ENCODE data around the gene RGS3.
"Not testable (repeated sequence)": the region's sequence is repeated elsewhere in the genome, so short reads cannot be mapped to it uniquely, and the experiment has no call there.

The RGS3 gene

GRCh38 chr9:113431191-113431590 is 32.3 kb upstream of the RGS3 start:
- no peaks in the 10 kb centered on the region for H3K4me1 ChIP-seq (ENCODE audit: control insufficient read depth, insufficient read depth, low read depth, low read length)
- no peak overlapping the region for H3K4ac ChIP-seq (ENCODE audit: low read depth in 1 of 2, low read length in 2 of 2)
- no peak overlapping the region for H2BK12ac ChIP-seq (ENCODE audit: low read length in 2 of 2)
- no peak overlapping the region for H4K8ac ChIP-seq (ENCODE audit: low read length)
- no peak for DNase-seq
- H3K27ac ChIP-seq (ENCODE audit: low read length, poor library complexity, severe bottlenecking) = no peak overlapping the region
- no peak overlapping the region for H4K91ac ChIP-seq (ENCODE audit: low read length)
- no peak overlapping the region for H3K23ac ChIP-seq (ENCODE audit: low read length in 2 of 2)
- H3K9ac ChIP-seq (ENCODE audit: low read length) = no peak overlapping the region
- no peak overlapping the region for H3K4me2 ChIP-seq (ENCODE audit: low read length, poor library complexity, severe bottlenecking)
- no peak overlapping the region for H2BK15ac ChIP-seq (ENCODE audit: low read depth, poor library complexity, severe bottlenecking)
- H2BK5ac ChIP-seq (ENCODE audit: low read depth, low read length, poor library complexity, severe bottlenecking) = no peak overlapping the region
- no peak overlapping the region for H3K14ac ChIP-seq (ENCODE audit: low read length in 2 of 2)
- no peaks in the 10 kb centered on the region for H3K36me3 ChIP-seq (ENCODE audit: control insufficient read depth in 1 of 2, insufficient read depth in 2 of 2, low read depth in 1 of 2, low read length in 2 of 2)
- H3K4me3 ChIP-seq (ENCODE audit: insufficient read depth in 1 of 2, low read depth in 1 of 2, low read length in 2 of 2) = no peak overlapping the region
- no peak overlapping the region for H2AK5ac ChIP-seq (ENCODE audit: low read length, severe bottlenecking)
- H2AFZ ChIP-seq (ENCODE audit: low read depth, low read length) = no peak overlapping the region
- no peaks in the 10 kb centered on the region for H3K79me1 ChIP-seq (replicated peaks; ENCODE audit: low read length, poor library complexity, severe bottlenecking)
- no peaks in the 10 kb centered on the region for H3K9me3 ChIP-seq (ENCODE audit: control insufficient read depth, low read length)
- no peaks in the 10 kb centered on the region for H3K27me3 ChIP-seq (ENCODE audit: control insufficient read depth in 1 of 2, insufficient read depth in 1 of 2, low read length in 2 of 2)
- no peak overlapping the region for H3K18ac ChIP-seq (ENCODE audit: low read depth in 1 of 2, low read length in 2 of 2)
- no peak overlapping the region for H2BK120ac ChIP-seq (ENCODE audit: low read depth, low read length)

GRCh38 chr9:113436728-113437515 is 26.6 kb upstream of the RGS3 start:
- WGBS = 69% methylated on average over 3 of the region's 4 CpGs

GRCh38 chr9:113437716-113438115 is 25.8 kb upstream of the RGS3 start:
- H3K79me1 ChIP-seq (replicated peaks; ENCODE audit: low read length, poor library complexity, severe bottlenecking); H4K91ac ChIP-seq (ENCODE audit: low read length); DNase-seq; H3K9me3 ChIP-seq (ENCODE audit: control insufficient read depth, low read length); H3K27ac ChIP-seq (ENCODE audit: low read length, poor library complexity, severe bottlenecking); H4K8ac ChIP-seq (ENCODE audit: low read length); H3K4me1 ChIP-seq (ENCODE audit: control insufficient read depth, insufficient read depth, low read depth, low read length); H3K4ac ChIP-seq (ENCODE audit: low read depth in 1 of 2, low read length in 2 of 2); H3K36me3 ChIP-seq (ENCODE audit: control insufficient read depth in 1 of 2, insufficient read depth in 2 of 2, low read depth in 1 of 2, low read length in 2 of 2); H2BK120ac ChIP-seq (ENCODE audit: low read depth, low read length); H3K4me3 ChIP-seq (ENCODE audit: insufficient read depth in 1 of 2, low read depth in 1 of 2, low read length in 2 of 2); H2AK5ac ChIP-seq (ENCODE audit: low read length, severe bottlenecking); H3K14ac ChIP-seq (ENCODE audit: low read length in 2 of 2); H3K9ac ChIP-seq (ENCODE audit: low read length); H3K23ac ChIP-seq (ENCODE audit: low read length in 2 of 2); H2AFZ ChIP-seq (ENCODE audit: low read depth, low read length); H2BK15ac ChIP-seq (ENCODE audit: low read depth, poor library complexity, severe bottlenecking); H3K4me2 ChIP-seq (ENCODE audit: low read length, poor library complexity, severe bottlenecking); H3K27me3 ChIP-seq (ENCODE audit: control insufficient read depth in 1 of 2, insufficient read depth in 1 of 2, low read length in 2 of 2); H2BK12ac ChIP-seq (ENCODE audit: low read length in 2 of 2); H2BK5ac ChIP-seq (ENCODE audit: low read depth, low read length, poor library complexity, severe bottlenecking); H3K18ac ChIP-seq (ENCODE audit: low read depth in 1 of 2, low read length in 2 of 2): not testable (repeated sequence)
- WGBS = no CpG with 5 or more reads among the region's 1 CpG

More at GRCh38 chr9:113436728-113437515, 26.6 kb upstream of the RGS3 start:
- no peak overlapping the region for H3K4me3 ChIP-seq (ENCODE audit: insufficient read depth in 1 of 2, low read depth in 1 of 2, low read length in 2 of 2)
- H2BK15ac ChIP-seq (ENCODE audit: low read depth, poor library complexity, severe bottlenecking) = no peak overlapping the region
- no peak overlapping the region for H2BK5ac ChIP-seq (ENCODE audit: low read depth, low read length, poor library complexity, severe bottlenecking)
- no peak overlapping the region for H3K18ac ChIP-seq (ENCODE audit: low read depth in 1 of 2, low read length in 2 of 2)
- no peak overlapping the region for H4K8ac ChIP-seq (ENCODE audit: low read length)
- H3K23ac ChIP-seq (ENCODE audit: low read length in 2 of 2) = no peak overlapping the region
- H3K9me3 ChIP-seq (ENCODE audit: control insufficient read depth, low read length) = no peaks in the 10 kb centered on the region
- no peak overlapping the region for H3K4me2 ChIP-seq (ENCODE audit: low read length, poor library complexity, severe bottlenecking)
- no peaks in the 10 kb centered on the region for H3K27me3 ChIP-seq (ENCODE audit: control insufficient read depth in 1 of 2, insufficient read depth in 1 of 2, low read length in 2 of 2)
- no peak overlapping the region for H4K91ac ChIP-seq (ENCODE audit: low read length)
- no peak overlapping the region for H3K4ac ChIP-seq (ENCODE audit: low read depth in 1 of 2, low read length in 2 of 2)
- peaks cover 1% of the 10 kb centered on the region for H3K4me1 ChIP-seq (ENCODE audit: control insufficient read depth, insufficient read depth, low read depth, low read length)
- H3K36me3 ChIP-seq (ENCODE audit: control insufficient read depth in 1 of 2, insufficient read depth in 2 of 2, low read depth in 1 of 2, low read length in 2 of 2) = no peaks in the 10 kb centered on the region
- H3K79me1 ChIP-seq (replicated peaks; ENCODE audit: low read length, poor library complexity, severe bottlenecking) = no peaks in the 10 kb centered on the region
- H3K14ac ChIP-seq (ENCODE audit: low read length in 2 of 2) = no peak overlapping the region
- H2BK120ac ChIP-seq (ENCODE audit: low read depth, low read length) = no peak overlapping the region
- no peak overlapping the region for H2BK12ac ChIP-seq (ENCODE audit: low read length in 2 of 2)
- no peak overlapping the region for H3K27ac ChIP-seq (ENCODE audit: low read length, poor library complexity, severe bottlenecking)
- no peak overlapping the region for H2AFZ ChIP-seq (ENCODE audit: low read depth, low read length)
- H3K9ac ChIP-seq (ENCODE audit: low read length) = no peak overlapping the region
- H2AK5ac ChIP-seq (ENCODE audit: low read length, severe bottlenecking) = no peak overlapping the region
- DNase-seq = no peak

- DNase-seq = no peak
- Histone ChIP-seq H3K79me1 (replicated peaks; ENCODE audit: low read length, poor library complexity, severe bottlenecking) (no peaks in the 10 kb centered on the region), H3K23ac (ENCODE audit: low read length in 2 of 2) (no peak overlapping the region), H3K18ac (ENCODE audit: low read depth in 1 of 2, low read length in 2 of 2) (no peak overlapping the region), H4K8ac (ENCODE audit: low read length) (no peak overlapping the region), H3K4me3 (ENCODE audit: insufficient read depth in 1 of 2, low read depth in 1 of 2, low read length in 2 of 2) (no peak overlapping the region), H2BK12ac (ENCODE audit: low read length in 2 of 2) (no peak overlapping the region), H3K4me1 (ENCODE audit: control insufficient read depth, insufficient read depth, low read depth, low read length) (no peaks in the 10 kb centered on the region), H3K27ac (ENCODE audit: low read length, poor library complexity, severe bottlenecking) (no peak overlapping the region), H4K91ac (ENCODE audit: low read length) (no peak overlapping the region), H2AFZ (ENCODE audit: low read depth, low read length) (no peak overlapping the region), H3K4ac (ENCODE audit: low read depth in 1 of 2, low read length in 2 of 2) (no peak overlapping the region), H3K9ac (ENCODE audit: low read length) (no peak overlapping the region), H2AK5ac (ENCODE audit: low read length, severe bottlenecking) (no peak overlapping the region), H2BK15ac (ENCODE audit: low read depth, poor library complexity, severe bottlenecking) (no peak overlapping the region), H2BK5ac (ENCODE audit: low read depth, low read length, poor library complexity, severe bottlenecking) (no peak overlapping the region), H3K4me2 (ENCODE audit: low read length, poor library complexity, severe bottlenecking) (no peak overlapping the region), H3K14ac (ENCODE audit: low read length in 2 of 2) (no peak overlapping the region), H2BK120ac (ENCODE audit: low read depth, low read length) (no peak overlapping the region), H3K9me3 (ENCODE audit: control insufficient read depth, low read length) (no peaks in the 10 kb centered on the region), H3K36me3 (ENCODE audit: control insufficient read depth in 1 of 2, insufficient read depth in 2 of 2, low read depth in 1 of 2, low read length in 2 of 2) (no peaks in the 10 kb centered on the region), H3K27me3 (ENCODE audit: control insufficient read depth in 1 of 2, insufficient read depth in 1 of 2, low read length in 2 of 2) (no peaks in the 10 kb centered on the region)
- 75% methylated on average over 2 of the region's 2 CpGs for WGBS
Observed at GRCh38 chr9:113444736-113445135, 18.8 kb upstream of the RGS3 start.

Measured in mesenchymal stem cell (in vitro differentiated cells and primary cell).